ENCODE measurements around the gene G3BP2.
"Not testable (repeated sequence)": the region's sequence is repeated elsewhere in the genome, so short reads cannot be mapped to it uniquely, and the experiment has no call there.

The G3BP2 gene

DNA sequence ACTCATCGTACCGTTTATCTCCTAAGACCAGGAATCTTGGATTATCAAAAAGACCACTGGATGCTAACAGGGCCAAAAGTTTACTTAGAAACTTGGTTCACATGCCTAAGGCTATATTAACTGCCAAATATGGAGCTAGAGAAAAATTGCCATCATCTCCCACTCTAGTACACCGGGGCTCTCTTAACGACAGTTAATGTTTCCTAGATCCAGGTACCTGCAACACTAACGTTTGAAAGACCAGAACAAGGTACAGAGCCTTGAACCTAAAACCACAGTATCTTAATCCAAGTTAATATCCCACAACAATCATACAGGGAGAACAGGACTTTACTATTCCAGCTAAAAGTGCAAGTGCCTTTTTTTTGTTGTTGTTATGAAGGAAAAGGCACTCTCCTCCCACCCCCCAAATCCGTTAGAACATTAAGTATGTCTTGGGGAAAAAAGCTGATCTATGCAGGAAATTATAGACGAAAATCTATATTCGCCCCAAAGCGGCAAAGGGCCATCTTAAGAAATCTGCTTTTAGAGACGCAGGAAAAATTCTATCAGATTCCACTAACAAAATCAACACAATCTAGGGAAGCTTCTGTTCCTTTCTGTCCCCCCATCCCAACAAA is 1.3 kb downstream of the G3BP2 start:
- peak; percentile 19 to 50 for DNase-seq
- TF ChIP-seq GATA1 (IDR thresholded peaks at IDR 0.05; ENCODE audit: low read depth, low read length) (no peak), POLR2A (IDR thresholded peaks at IDR 0.05; ENCODE audit: low read length) (no peak)

DNA sequence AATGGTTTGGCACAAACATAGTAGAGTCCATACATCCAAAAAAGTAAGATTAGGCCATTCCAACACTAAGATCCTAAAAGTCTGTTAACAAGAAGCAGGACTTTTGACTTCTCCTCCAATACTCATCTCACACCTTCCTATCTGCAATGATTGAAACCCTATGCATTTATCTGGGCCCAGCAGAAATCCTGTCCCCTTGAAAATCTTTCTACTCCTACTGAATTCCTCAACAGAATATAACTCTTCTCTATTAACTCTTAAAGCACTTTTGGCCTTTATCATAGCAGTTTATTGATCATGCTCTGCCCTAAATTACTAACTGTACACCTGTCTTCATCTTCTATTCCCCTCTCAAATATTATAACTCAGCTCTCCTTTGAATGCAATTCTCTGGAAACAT is 4.6 kb downstream of the G3BP2 start:
- TF ChIP-seq POLR2A (IDR thresholded peaks at IDR 0.05; ENCODE audit: low read length), result no peak
- no peak for TF ChIP-seq GATA1 (IDR thresholded peaks at IDR 0.05; ENCODE audit: low read depth, low read length)
- DNase-seq, result no peak

DNA sequence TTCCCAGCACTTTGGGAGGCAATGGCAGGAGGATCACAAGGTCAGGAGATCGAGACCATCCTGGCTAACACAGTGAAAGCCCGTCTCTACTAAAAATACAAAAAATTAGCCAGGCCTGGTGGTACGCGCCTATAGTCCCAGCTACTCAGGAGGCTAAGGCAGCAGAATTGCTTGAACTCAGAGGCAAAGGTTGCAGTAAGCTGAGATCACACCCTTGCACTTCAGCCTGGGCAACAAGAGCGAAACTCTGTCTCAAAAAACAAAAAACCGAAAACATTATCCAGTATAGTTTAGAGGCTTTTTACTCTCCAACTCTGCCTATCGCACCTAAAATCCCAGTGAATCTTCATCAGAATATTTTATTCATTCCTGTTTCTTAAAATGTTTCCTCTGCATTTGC is 5.6 kb downstream of the G3BP2 start:
- DNase-seq, result not testable (repeated sequence)

- DNase-seq, result peak in 1 of 2 experiments; percentile 49
- TF ChIP-seq GATA1 (IDR thresholded peaks at IDR 0.05; ENCODE audit: low read depth, low read length) (no peak), POLR2A (IDR thresholded peaks at IDR 0.05; ENCODE audit: low read length) (no peak)
Observed at GRCh38 chr4:75666299-75666698, 6.9 kb downstream of the G3BP2 start.

DNA sequence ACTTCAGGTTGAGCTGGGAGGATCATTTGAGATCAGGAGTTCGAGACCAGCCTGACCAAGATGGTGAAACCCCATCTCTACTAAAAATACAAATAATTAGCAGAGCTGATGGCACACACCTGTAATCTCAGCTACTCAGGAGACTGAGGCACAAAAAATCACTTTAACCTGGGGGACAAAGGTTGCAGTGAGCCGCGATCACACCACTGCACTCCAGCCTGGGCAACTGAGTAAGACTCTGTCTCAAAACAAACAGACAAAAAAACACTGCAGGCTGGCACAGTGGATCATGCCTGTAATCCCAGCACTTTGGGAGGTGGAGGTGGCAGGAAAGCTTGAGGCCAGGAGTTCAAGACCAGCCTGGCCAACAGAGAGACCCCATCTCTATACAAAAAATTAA is 8.6 kb downstream of the G3BP2 start:
- DNase-seq, result not testable (repeated sequence)

DNA sequence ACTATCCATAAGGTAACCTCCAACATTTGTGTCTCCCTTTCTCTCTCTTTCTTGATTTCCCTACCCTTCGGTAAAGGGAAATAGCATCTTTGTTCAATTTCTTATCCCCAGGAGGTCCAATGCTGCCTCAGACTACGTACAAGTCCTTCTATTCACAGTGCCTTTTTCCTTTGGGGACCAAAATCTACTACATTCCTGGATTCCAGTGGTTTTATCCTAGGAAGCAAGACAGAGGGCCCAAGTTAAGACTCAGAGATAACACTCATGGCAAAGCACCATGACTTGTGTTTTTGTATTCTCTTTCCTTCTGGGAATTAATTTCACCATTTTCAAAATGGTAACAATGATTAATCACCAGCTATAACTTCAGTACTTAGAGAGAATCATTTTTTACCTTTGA is 10.6 kb downstream of the G3BP2 start:
- DNase-seq, result no peak
- TF ChIP-seq GATA1 (IDR thresholded peaks at IDR 0.05; ENCODE audit: low read depth, low read length) (no peak), POLR2A (IDR thresholded peaks at IDR 0.05; ENCODE audit: low read length) (no peak)

GRCh38 chr4:75660491-75660890 is 12.7 kb downstream of the G3BP2 start:
- DNase-seq, result no peak
- TF ChIP-seq GATA1 (IDR thresholded peaks at IDR 0.05; ENCODE audit: low read depth, low read length), result no peak
- TF ChIP-seq POLR2A (IDR thresholded peaks at IDR 0.05; ENCODE audit: low read length), result no peak

GRCh38 chr4:75659512-75660031 is 13.6 kb downstream of the G3BP2 start:
- DNase-seq, result no peak
- TF ChIP-seq GATA1 (IDR thresholded peaks at IDR 0.05; ENCODE audit: low read depth, low read length), result no peak

DNA sequence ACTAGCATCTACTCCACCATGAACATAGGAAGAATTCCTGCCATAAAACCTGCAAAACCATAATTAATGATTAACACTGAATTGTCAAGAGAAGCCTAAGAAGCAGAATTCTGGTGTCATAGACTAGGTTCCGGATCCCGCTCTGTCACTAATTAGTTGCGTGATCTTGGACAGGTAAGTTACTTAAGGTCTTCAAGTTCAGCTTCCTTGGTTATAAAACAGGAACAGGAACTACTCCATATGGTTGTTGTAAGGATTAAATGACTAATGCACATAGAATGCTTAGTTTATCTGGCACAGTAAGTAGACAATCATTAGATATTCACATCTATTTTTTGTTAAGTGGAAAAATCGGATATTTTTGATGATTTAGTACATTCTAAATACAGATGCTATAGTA is 14.3 kb downstream of the G3BP2 start:
- TF ChIP-seq GATA1 (IDR thresholded peaks at IDR 0.05; ENCODE audit: low read depth, low read length), result no peak
- no peak for TF ChIP-seq POLR2A (IDR thresholded peaks at IDR 0.05; ENCODE audit: low read length)
- no peak for DNase-seq

DNA sequence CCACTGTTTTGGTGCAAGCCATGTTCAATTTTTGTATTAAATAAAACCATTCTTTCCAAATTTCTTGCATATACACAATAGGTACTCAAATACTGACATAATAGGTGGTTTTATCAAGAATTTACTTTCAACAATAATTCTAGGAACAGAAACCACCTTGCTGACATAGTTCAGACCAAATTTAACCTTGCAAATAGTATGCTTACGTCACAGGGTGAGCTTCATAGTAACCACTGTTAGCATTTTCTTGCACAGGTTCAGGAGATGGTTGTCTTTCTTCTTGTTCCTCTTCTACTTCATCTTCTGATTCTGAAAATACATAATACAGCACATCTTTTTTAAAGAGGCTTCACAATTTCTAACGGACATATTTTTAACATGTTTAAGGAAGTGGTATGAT is 17.6 kb downstream of the G3BP2 start:
- DNase-seq, result no peak
- no peak for TF ChIP-seq GATA1 (IDR thresholded peaks at IDR 0.05; ENCODE audit: low read depth, low read length)
- no peak for TF ChIP-seq POLR2A (IDR thresholded peaks at IDR 0.05; ENCODE audit: low read length)

DNA sequence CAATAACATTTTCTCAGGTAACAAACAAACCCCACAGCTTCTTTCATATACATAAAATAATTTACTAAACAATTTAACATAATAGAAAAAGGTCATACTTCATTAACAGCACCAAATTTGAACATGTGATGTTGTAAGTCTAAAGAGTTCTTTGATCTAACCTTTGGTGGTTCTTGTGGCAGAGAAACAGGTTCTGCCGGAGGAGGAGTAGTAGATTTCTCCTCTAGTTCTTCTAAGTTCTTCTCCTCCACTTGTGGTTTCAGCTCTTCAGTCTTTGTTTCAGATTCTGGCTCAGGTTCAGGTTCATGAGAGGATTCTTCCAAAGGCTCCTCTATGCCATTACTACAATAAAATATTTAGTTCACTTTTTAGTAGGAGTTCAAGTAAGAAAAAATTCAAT is 18.3 kb downstream of the G3BP2 start:
- TF ChIP-seq GATA1 (IDR thresholded peaks at IDR 0.05; ENCODE audit: low read depth, low read length) (no peak), POLR2A (IDR thresholded peaks at IDR 0.05; ENCODE audit: low read length) (no peak)
- no peak for DNase-seq

- peak in 1 of 2 experiments; percentile 41 for DNase-seq
- TF ChIP-seq GATA1 (IDR thresholded peaks at IDR 0.05; ENCODE audit: low read depth, low read length) (no peak), POLR2A (IDR thresholded peaks at IDR 0.05; ENCODE audit: low read length) (no peak)
Observed at GRCh38 chr4:75653845-75654503, 19.2 kb downstream of the G3BP2 start.

GRCh38 chr4:75644095-75644494 is 29.1 kb downstream of the G3BP2 start:
- DNase-seq, result no peak
- TF ChIP-seq GATA1 (IDR thresholded peaks at IDR 0.05; ENCODE audit: low read depth, low read length) (no peak), POLR2A (IDR thresholded peaks at IDR 0.05; ENCODE audit: low read length) (no peak)

DNA sequence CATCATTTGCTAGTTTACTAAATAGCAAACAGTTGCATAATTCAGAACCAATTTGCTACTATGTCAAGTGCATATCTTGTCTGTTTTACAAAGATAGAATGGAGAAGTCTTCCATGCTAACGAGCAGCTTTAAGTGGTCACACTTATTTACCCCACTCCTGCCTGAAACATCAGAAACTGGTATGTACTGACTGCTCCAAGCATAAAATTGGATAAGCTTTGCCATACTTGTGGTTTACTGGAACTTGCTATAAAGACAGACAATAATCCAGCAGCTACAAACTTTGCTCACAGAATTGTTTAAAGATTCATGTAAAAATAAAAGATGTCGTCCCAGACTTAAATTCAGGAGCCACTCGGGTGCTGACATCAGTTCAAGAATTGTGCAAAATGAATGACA is 29.6 kb downstream of the G3BP2 start:
- TF ChIP-seq POLR2A (IDR thresholded peaks at IDR 0.05; ENCODE audit: low read length), result no peak
- no peak for TF ChIP-seq GATA1 (IDR thresholded peaks at IDR 0.05; ENCODE audit: low read depth, low read length)
- no peak for DNase-seq

DNA sequence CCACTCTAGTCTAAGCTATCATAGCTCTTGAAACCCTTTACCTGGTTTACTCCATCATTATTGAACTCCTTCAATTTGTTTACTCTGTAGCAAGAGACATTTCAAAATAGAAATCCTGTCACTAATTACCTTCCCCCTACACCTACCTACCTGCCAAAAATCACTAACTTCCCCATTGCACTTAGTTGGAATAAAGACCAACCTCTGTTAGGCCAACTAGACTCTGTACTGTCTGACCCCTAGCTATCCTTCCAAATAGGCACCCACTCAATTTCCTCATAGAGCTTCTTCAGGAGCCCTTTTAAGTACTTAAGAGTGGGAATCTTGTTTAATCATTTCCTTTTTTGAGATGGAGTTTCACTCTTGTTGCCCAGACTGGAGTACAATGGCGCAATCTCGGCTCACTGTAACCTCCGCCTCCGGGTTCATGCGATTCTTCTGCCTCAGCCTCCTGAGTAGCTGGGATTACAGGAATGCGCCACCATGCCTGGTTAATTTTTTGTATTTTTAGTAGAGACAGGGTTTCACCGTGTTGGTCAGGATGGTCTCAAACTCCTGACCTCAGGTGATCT is 34.0 kb downstream of the G3BP2 start:
- TF ChIP-seq GATA1 (IDR thresholded peaks at IDR 0.05; ENCODE audit: low read depth, low read length), result no peak
- TF ChIP-seq POLR2A (IDR thresholded peaks at IDR 0.05; ENCODE audit: low read length), result no peak
- no peak for DNase-seq
